Stimulated activated naive B cell treated with anti-CD40 and anti-IgM and Interleukin-4, amounts not matched to agents 10 μg/mL and 1 μg/mL and 100 μg/mL, for 72 hours (primary cell): ENCODE results near the gene NDUFS6.

Experiments
- ATAC-seq, 2 donors: fragments of 150-1000 bp; cut with Tn5 transposase; replicated peaks; 2 replicates each; pipeline ENCODE4 v1.10.0; 2021; ENCODE audit warnings: moderate library complexity in 1 of 2
- DNase-seq: peaks from one replicate; pipeline ENCODE4 v3.0.0; 2021
- H3K27ac Mint-ChIP-seq: one replicate; pipeline ENCODE4 v1.8.0; 2022; ENCODE audit warnings: mild to moderate bottlenecking, mixed read lengths
- H3K27me3 Mint-ChIP-seq, 2 donors: one replicate each; pipeline ENCODE4 v1.8.0; 2022; ENCODE audit warnings: mixed read lengths in 2 of 2
- H3K36me3 Mint-ChIP-seq, 2 donors: one replicate each; pipeline ENCODE4 v1.8.0; 2022; ENCODE audit warnings: mixed read lengths in 2 of 2, mild to moderate bottlenecking in 1 of 2
- H3K4me1 Mint-ChIP-seq, 2 donors: one replicate each; pipeline ENCODE4 v1.8.0; 2022; ENCODE audit warnings: mixed read lengths in 2 of 2, mild to moderate bottlenecking in 1 of 2
- H3K4me3 Mint-ChIP-seq, 2 donors: one replicate each; pipeline ENCODE4 v1.8.0; 2022; ENCODE audit warnings: mild to moderate bottlenecking in 2 of 2, mixed read lengths in 2 of 2, moderate library complexity in 1 of 2
- H3K9me3 Mint-ChIP-seq, 2 donors: one replicate each; pipeline ENCODE4 v1.8.0; 2022; ENCODE audit warnings: mixed read lengths in 2 of 2, mild to moderate bottlenecking in 1 of 2

NDUFS6 gene

DNA sequence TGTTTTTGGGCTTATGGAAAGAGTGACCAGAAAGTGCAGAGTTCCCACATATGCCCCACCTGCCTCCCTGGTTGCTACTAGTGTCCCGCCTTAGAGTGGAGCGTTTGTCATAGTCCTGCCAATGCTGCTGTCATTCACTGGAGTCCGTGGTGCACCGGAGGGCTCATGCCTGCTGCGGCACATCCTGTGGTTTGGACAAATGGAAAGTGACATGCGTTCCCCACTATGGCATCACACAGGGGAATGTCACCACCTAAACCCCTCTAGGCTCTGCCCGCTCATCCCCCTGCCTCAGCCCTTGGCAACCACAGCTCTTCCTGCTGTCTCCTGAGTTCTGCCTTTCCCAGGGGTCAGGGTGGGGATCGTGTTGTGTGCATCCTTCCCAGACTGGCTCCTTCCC lies 52.3 kb downstream of the NDUFS6 start:
- Mint-ChIP-seq H3K27ac (peak overlapping the region; percentile 32), H3K36me3 (no peaks in the 10 kb centered on the region), H3K4me1 (peaks cover 0 to 2% of the 10 kb centered on the region in 2 donors), H3K27me3 (peaks cover 54 to 66% of the 10 kb centered on the region in 2 donors), H3K9me3 (peaks cover 0 to 2% of the 10 kb centered on the region in 2 donors), H3K4me3 (no peak overlapping the region)
- no peak for DNase-seq
- ATAC-seq: no peak

DNA sequence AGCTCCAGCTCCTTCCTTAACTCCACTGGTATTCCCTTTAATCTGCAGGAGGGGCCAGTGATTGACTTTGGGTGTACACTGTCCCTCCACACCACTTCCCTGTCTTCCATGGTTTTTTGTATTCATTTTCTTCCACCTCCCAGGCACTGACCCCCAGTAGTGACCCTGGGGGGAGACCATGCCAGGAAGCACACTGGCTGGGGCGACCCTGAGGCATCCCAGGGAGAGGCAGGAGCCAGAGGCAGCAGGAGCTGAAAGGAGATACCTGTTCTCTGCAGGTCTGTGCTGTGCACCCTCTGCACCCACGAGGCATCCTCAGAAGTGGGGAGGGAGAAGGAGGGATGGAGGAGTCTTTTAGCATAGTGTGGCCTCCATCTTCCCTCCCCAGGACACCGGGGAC lies 53.9 kb downstream of the NDUFS6 start:
- ATAC-seq (no peak), DNase-seq (no peak)
- Mint-ChIP-seq H3K27me3 (peaks cover 45 to 59% of the 10 kb centered on the region in 2 donors), H3K4me3 (no peak overlapping the region), H3K27ac (no peak overlapping the region), H3K4me1 (peaks cover 0 to 2% of the 10 kb centered on the region in 2 donors), H3K9me3 (peaks cover 0 to 2% of the 10 kb centered on the region in 2 donors), H3K36me3 (no peaks in the 10 kb centered on the region)

DNA sequence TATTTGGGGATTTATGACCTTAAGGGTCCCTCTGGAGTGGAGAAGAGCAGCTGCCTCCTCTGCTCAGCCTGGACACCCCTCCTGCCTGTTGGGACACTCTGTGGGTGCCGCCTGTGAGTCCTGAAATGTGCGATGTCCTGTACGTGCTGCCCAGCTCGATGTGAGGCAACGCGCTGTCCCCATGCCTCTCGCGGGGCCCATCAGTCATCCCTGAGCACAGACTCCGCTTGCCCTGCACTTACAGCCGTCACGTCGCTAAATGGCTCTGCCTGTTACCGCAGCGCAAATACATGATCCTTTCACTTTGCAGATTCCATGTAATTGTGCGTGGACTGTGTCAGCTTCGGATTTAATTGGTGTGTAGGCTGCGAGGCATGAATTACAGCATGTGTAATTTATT lies 54.4 kb downstream of the NDUFS6 start:
- ATAC-seq (no peak), DNase-seq (no peak)
- H3K36me3 Mint-ChIP-seq: no peaks in the 10 kb centered on the region
- H3K4me3 Mint-ChIP-seq: no peak overlapping the region
- H3K9me3 Mint-ChIP-seq: peaks cover 0 to 2% of the 10 kb centered on the region in 2 donors
- peaks cover 0 to 2% of the 10 kb centered on the region in 2 donors for H3K4me1 Mint-ChIP-seq
- peaks cover 40 to 62% of the 10 kb centered on the region in 2 donors for H3K27me3 Mint-ChIP-seq
- no peak overlapping the region for H3K27ac Mint-ChIP-seq

DNA sequence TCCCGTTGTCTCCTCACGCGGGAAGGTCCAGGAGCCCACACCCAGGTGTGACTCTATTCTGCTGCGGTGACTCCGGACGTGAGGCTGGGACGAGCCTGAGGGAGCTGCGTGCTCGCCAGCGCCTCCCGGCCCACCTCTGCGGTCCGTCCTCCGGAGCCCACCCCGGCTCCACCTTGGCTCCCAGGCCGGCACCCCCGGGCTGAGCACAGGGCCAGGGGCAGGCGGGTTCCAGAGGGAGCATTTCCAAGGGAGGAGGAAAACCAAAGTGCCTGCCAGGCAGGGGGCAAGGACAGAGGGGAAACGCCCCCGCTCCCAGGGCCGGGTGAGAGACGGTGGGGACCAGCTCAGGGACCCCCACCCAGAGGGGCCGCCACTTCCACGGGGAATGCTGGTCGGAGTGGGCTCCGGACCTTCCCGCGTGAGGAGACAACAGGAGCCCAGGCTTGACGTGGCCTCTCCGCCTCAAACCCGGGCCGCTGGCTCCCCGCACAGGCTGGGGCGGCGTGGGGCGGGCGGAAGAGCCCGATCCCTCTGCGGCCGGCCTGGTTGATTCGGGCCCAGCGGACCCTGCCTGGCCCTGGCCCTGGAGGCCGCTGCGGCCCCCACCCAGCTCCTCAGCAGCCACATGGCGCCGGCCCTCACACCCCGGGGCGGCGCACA lies 55.5 kb downstream of the NDUFS6 start:
- ATAC-seq (no peak), DNase-seq (no peak)
- Mint-ChIP-seq H3K4me1 (peaks cover 0 to 2% of the 10 kb centered on the region in 2 donors), H3K9me3 (peaks cover 0 to 2% of the 10 kb centered on the region in 2 donors), H3K27me3 (peaks cover 32 to 62% of the 10 kb centered on the region in 2 donors), H3K27ac (no peak overlapping the region), H3K4me3 (no peak overlapping the region), H3K36me3 (no peaks in the 10 kb centered on the region)

DNA sequence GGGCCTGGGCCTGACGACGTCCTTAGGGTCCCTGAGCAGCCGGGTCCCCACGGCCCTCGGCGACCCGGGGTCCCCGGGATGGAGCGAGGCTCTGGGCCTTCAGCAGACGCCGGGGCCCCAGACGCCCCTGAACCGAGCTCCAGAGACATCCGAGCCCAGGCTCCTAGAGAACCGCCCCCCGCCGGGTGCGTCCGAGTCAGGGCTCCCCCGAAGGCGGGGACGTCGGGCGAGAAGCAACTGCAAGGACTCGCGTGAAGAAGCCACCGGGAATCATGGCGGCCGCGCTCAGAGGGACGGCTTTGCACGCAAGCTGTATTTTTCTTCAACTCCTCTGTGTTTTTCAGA lies 56.0 kb downstream of the NDUFS6 start:
- no peak for ATAC-seq
- Mint-ChIP-seq H3K9me3 (peaks cover 0 to 2% of the 10 kb centered on the region in 2 donors), H3K27ac (no peak overlapping the region), H3K4me1 (peaks cover 0 to 2% of the 10 kb centered on the region in 2 donors), H3K36me3 (no peaks in the 10 kb centered on the region), H3K4me3 (no peak overlapping the region), H3K27me3 (peaks cover 30 to 62% of the 10 kb centered on the region in 2 donors)
- DNase-seq: no peak

DNA sequence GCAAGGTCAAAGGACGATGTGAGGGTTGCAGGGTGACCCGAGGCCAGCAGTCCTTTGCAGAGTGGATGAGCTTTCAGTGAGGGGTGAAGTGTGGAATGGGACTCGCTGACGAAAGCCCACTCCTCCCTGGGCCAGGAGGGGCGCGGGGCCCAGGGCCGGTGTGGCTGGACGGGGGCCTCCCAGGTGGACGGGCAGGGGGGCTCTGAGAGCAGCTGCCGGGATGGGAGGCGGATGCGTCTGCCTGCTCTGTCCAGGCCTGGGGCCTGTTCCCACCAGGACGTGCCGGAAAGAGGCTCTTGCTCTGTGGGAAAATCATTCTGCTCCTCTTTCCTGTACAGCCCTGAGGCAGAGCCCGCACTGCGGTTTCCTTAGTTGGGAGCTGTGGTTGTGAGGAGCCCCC lies 57.2 kb downstream of the NDUFS6 start:
- ATAC-seq (peak in 1 of 2 donors; percentile 2), DNase-seq (no peak)
- Mint-ChIP-seq H3K27me3 (peaks cover 34 to 60% of the 10 kb centered on the region in 2 donors), H3K36me3 (no peaks in the 10 kb centered on the region), H3K27ac (no peak overlapping the region), H3K9me3 (peaks cover 0 to 2% of the 10 kb centered on the region in 2 donors), H3K4me1 (peaks cover 0 to 2% of the 10 kb centered on the region in 2 donors), H3K4me3 (no peak overlapping the region)

DNA sequence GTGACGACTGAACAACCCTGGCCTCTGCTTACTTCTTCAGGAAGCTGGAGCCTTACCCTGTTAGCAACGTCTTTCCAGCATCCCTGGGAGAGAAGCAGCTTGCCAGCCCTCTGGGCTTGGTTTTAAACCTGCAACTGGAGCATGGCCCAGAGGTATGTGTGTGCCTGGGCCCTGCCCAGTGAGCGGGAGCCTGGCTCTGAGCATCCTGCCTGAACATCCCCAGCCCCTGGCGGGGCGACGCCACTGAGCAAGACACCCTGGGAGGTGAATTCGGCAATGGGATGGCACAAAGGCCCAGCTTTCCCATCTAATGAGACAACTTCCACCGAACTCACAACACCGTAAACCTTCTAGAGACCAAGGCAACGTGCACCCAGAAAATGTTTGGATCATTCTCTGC lies 57.9 kb downstream of the NDUFS6 start:
- ATAC-seq (no peak), DNase-seq (no peak)
- Mint-ChIP-seq H3K4me3 (no peak overlapping the region), H3K27ac (no peak overlapping the region), H3K36me3 (no peaks in the 10 kb centered on the region), H3K4me1 (no peaks in the 10 kb centered on the region), H3K27me3 (peaks cover 28 to 57% of the 10 kb centered on the region in 2 donors), H3K9me3 (peaks cover 0 to 2% of the 10 kb centered on the region in 2 donors)

DNA sequence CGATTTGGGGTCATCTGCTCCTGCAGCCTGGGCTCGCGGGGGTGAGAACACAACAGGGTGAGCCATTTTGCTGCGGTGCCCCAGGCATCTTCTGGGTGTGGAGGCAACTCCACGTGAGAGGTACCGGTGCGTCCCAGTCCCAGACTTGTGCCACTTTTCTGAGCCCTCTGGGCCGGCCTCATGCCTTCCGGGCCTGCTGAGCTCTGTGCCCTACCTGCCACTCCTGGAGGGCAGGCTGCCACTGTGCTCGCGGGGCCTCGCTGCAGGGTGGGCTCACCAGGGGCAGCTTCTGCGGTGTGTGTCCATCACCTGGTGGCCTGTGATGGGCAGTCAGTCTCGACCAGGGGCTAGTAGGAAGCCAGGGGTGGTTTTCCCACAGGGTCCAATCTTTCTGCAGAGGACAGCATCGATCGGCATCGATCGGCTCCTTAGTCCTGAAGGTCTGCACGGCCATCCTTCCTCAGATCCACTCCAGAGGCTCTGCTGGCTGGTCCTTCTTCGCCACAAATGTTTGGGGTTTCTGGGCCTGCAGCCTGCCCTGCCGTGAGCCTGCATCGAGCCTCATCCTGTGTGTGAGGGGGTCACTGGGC lies 58.9 kb downstream of the NDUFS6 start:
- Mint-ChIP-seq H3K4me1 (no peaks in the 10 kb centered on the region), H3K9me3 (peaks cover 0 to 2% of the 10 kb centered on the region in 2 donors), H3K4me3 (no peak overlapping the region), H3K36me3 (no peaks in the 10 kb centered on the region), H3K27me3 (peaks cover 31 to 61% of the 10 kb centered on the region in 2 donors), H3K27ac (no peak overlapping the region)
- no peak for DNase-seq
- no peak for ATAC-seq

DNA sequence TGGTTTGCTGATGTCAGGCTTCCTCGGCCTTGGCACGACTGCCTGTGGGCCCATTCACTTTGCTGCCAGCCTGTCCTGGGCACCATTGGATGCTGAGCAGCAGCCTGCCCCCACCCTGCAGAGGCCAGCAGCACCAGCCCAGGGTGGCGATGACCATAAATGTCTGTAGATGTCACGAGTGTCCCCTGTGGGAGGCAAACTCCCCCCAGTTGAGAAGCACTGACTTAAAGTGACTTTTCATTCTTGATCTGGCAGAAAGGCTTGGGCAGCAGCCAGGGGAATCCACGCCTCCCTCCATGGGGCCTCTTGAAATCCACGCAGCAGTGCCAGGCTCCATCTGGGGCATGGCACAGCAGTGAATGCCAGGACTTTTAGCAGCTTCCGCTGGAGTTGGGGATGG lies 59.7 kb downstream of the NDUFS6 start:
- H3K27me3 Mint-ChIP-seq: peaks cover 29 to 61% of the 10 kb centered on the region in 2 donors
- H3K4me3 Mint-ChIP-seq: no peak overlapping the region

DNA sequence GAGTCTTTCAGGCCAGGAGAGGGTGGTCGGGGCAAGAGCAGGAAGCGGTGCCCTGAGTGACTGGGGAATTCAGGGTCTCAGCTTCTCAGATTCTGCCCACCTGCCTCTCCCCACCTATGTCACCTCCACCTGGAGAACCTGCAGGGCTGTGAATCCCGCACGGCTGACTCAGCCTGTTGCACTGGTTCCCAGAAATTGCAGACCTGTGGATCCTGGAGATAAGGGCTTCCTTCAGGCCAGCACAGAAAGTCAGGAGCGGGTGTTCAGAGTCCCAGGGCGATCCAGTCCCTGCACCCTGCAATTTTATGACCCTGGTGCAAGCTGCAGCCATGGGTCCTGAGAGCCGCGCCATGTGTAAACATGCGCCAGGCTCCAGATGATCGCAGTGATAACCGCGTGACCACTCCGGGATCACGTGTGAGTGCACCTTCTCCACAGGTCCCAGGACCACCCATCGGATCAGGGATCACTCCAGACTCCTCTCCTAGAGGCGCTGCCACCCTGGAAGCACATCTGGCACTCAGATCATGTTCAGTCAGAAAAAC lies 63.8 kb downstream of the NDUFS6 start:
- H3K27ac Mint-ChIP-seq: no peak overlapping the region
- H3K27me3 Mint-ChIP-seq: peaks cover 47 to 82% of the 10 kb centered on the region in 2 donors
- ATAC-seq: no peak
- no peaks in the 10 kb centered on the region for H3K4me1 Mint-ChIP-seq
- H3K36me3 Mint-ChIP-seq: no peaks in the 10 kb centered on the region
- no peaks in the 10 kb centered on the region for H3K9me3 Mint-ChIP-seq
- no peak for DNase-seq
- no peak overlapping the region for H3K4me3 Mint-ChIP-seq

More for the DNA sequence above, 59.7 kb downstream of the NDUFS6 start:
- Mint-ChIP-seq H3K9me3 (peaks cover 0 to 2% of the 10 kb centered on the region in 2 donors), H3K36me3 (no peaks in the 10 kb centered on the region), H3K27ac (no peak overlapping the region), H3K4me1 (no peaks in the 10 kb centered on the region)
- DNase-seq: no peak
- no peak for ATAC-seq

DNA sequence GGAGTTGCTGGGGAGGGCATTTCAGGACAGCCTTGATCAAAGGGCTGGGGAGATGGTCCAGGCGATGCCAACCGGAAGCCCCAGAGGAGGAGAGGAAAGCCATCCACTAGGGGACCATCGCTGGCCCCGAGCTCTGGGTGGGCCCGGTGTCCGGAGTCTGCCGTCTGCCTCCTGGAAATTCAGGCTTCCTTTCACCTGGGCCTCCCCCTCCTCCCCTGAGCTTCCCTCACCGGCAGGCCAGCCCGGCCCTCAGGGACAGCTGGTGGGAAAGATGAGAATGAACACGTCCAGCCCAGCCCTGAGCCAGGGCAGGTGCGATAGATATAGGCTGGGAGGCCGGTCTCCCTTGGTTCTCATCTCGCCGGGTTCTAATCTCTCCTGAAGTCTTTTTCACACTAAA lies 64.3 kb downstream of the NDUFS6 start:
- H3K4me3 Mint-ChIP-seq: no peak overlapping the region
- DNase-seq (no peak), ATAC-seq (no peak)
- no peaks in the 10 kb centered on the region for H3K9me3 Mint-ChIP-seq
- no peaks in the 10 kb centered on the region for H3K36me3 Mint-ChIP-seq
- H3K27me3 Mint-ChIP-seq: peaks cover 47 to 80% of the 10 kb centered on the region in 2 donors
- H3K4me1 Mint-ChIP-seq: no peaks in the 10 kb centered on the region
- H3K27ac Mint-ChIP-seq: no peak overlapping the region
